GM18508 (cell line): ENCODE measurements around the gene JAK3.
"Not testable (repeated sequence)": the region's sequence is repeated elsewhere in the genome, so short reads cannot be mapped to it uniquely, and the experiment has no call there.

Experiments used
- ATAC-seq: cut with Tn5 transposase; IDR thresholded peaks from one replicate; pipeline ENCODE4 v1.9.1; 2021; ENCODE audit warnings: moderate number of reproducible peaks; ENCODE audit not compliant: insufficient read depth, unreplicated experiment

Gene JAK3

GRCh38 chr19:17811103-17811502, 36.7 kb downstream of the JAK3 start:
- ATAC-seq, result no peak

- ATAC-seq, result no peak
Observed at GRCh38 chr19:17807731-17808316, 40.0 kb downstream of the JAK3 start.

- no peak for ATAC-seq
Observed at GRCh38 chr19:17806945-17807344, 40.8 kb downstream of the JAK3 start.

GRCh38 chr19:17805427-17805826, 42.4 kb downstream of the JAK3 start:
- ATAC-seq, result no peak

GRCh38 chr19:17803264-17803896, 44.4 kb downstream of the JAK3 start:
- no peak for ATAC-seq

- ATAC-seq, result no peak
Observed at GRCh38 chr19:17802137-17802858, 45.5 kb downstream of the JAK3 start.

GRCh38 chr19:17798599-17798998, 49.2 kb downstream of the JAK3 start:
- ATAC-seq, result not testable (repeated sequence)

DNA sequence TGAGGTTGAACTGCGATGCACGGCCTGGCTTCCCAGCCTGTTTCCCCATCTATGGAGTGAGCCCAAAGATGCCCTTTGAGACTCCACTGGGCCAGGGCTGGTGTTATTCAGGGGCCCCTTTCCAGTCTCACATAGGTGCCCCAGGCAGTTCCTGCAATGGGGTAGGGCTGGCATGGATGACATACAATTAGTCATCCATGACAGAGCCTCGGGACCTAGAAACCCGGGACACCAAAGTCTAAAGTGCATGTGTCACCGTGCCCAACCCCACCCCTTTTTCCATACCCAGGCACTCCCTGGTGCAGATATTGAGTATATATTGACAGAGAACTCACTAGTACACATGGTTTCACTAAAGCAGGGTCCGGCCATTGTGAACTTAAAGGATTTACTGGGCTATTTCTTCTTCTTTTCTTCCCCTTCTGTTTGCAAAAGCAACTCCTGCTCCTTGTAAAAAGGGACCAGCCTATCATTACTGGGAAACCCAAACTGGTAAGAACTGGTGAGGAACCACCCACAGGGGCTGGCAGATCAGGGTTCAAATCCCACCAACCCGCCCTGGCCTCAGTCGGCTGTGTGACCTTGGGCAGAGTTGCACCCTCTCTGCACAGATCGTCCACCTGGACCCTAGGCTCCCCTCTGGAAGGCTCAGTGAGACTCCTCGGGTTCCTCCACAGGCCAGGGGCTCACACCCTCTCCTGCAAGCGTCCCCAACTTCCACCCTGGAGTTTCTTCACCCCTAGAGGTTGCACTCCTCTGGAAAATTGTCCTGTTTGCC, 50.2 kb downstream of the JAK3 start:
- no peak for ATAC-seq

DNA sequence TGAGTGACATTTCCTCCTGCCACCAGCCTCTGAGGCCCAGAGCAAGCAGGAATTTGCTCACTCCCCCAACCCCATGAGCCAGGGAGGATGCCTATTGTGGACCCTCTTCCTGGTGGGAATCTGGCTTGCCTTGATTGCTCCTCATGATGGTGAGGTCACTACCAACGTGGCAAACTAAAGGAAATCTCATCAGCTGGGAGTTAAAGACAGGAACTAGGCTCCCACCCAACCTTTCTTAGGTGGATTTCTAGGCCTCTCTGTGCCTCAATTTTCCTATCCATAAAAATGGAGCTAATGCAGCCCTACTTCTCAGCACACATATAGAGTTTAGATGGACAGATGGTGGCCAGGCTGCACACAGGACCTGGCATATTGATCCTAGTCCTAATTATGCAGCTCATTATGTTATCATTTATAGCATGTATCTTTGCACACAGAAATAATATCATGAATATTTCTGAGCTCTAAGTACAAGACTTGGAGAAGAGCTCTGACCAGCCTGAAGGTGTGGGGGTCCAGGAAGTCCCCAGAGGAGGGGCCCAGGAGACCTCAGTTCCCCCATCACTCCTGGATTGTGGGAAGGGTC, 50.9 kb downstream of the JAK3 start:
- no peak for ATAC-seq

DNA sequence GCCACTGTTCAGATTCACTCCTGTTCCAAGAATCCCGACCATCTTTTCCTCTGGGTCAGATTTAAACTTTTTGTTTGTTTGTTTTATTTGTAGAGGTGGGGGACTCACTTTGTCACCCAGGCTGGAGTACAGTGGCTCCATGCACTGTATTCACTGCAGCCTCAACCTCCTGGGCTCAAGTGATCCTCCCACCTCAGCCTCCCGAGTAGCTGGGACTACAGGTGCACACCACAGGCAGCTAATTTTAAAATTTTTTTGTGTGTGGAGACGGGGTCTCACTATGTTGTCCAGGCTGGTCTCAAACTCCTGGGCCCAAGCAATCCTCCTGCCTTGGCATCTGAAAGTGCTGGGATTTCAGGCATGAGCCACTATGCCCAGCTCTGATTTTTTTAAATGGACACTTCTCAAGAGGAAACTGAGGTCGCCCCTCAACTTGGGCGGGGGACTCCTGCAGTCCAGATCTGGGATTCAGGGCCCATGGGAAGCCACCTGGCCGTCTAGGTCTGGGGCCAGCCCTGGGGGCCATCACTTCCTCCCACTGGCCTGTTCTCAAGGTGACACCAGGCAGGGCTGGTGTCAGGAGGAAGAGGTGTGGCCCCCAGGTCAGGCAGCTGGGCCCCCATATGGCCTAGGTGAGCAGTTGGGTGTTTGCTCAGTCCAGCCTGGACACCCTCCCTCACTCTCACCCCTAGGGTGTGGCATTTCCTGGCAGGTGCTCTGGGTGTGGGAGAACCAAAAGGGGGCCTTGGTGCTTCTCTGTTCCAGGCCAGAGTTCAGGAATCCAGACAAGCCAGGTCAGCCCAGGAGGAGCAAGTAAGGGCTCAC, 51.6 kb downstream of the JAK3 start:
- ATAC-seq, result no peak

DNA sequence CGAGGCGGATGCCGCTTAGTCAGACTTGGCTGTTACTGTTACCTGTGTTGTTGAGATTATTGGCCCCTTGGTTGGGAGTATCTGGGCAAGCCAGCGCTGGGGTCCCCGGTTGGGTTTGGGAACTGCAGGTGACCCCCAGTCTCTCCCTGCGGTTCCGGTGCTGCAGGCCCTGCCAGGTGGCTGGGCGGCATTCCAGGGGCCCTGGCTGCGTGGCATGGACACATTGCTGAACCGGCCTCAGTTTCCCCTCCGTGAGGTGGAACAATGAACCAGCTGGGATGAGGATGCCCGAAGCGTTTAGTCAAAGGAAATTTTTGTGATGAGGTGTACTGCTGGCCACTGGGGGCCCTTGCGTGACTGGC, 52.3 kb downstream of the JAK3 start:
- no peak for ATAC-seq

DNA sequence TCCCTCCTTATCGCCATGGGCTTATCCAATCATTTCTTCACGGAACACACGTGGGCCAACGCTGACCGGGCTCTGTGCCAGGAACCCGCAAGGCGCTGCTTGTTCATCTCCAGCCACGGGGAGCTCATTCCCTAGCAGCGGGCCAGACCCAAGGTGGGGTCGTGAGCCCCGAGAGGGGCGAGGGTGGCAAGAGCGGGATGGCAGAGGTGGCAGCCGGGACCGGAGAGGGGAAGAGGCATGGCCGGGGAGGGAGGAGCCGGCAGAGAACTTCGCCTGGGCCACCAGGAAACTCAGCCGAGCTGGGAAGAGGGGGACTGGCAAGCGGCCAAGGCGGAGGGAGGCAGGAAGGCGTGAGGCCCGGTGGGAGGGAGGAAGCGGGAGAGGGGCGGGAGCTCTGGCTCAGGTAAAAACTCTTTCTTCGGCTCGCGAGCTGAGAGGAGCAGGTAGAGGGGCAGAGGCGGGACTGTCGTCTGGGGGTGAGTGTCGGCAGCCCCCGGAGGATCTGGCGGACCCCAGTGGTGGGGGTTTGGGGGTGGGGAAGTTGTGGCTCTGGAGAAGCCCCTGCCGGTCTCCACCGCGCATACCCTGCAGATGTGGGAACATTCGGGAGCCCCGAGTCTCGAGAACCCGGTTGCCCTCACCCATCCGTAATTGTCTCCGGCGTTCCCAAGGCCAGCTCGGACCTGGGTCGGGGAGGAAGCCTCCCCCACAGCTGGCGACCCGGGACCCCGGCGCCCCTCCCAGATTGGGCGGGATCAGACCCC, 52.9 kb downstream of the JAK3 start, which contains the start of gene B3GNT3:
TSS of gene B3GNT3 (plus strand) at position 408 of the 764 bp plus-strand sequence. CDS start 12,670 bp downstream, outside the sequence.
- ATAC-seq, result no peak

GRCh38 chr19:17794412-17794730, 53.4 kb downstream of the JAK3 start:
- no peak for ATAC-seq

DNA sequence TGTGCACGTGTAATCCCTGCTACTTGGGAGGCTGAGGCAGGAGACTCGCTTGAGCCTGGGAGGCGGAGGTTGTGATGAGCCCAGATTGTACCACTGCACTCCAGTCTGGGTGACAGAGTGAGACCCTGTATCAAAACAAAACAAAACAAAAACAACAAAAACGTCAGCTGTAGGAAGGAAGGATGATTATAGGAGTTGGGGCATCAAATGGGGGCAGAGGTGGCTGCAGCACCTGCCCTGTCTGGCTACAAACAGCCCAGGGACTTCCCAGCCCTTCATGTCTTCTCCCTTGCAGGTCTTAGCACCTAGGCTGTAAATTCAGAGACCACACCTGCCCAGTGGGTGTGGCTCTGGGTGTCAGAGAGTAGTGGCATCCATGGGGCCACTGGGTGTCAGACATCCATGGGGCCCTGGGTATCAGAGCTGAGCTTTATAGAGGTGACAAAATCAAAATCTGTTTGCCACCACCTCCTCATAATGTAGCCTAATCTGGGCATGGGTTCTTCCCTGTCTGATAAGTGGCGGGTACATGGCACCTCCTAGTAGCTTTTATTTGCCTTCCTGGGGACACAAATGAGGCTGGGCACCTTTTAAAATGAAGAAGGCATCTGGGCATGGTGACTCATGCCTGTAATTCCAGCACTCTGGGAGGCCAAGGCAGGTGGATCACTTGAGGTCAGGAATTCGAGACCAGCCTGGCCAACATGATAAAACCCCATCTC, 57.6 kb downstream of the JAK3 start:
- no peak for ATAC-seq

- ATAC-seq, result no peak
Observed at GRCh38 chr19:17788632-17789031, 59.1 kb downstream of the JAK3 start.

DNA sequence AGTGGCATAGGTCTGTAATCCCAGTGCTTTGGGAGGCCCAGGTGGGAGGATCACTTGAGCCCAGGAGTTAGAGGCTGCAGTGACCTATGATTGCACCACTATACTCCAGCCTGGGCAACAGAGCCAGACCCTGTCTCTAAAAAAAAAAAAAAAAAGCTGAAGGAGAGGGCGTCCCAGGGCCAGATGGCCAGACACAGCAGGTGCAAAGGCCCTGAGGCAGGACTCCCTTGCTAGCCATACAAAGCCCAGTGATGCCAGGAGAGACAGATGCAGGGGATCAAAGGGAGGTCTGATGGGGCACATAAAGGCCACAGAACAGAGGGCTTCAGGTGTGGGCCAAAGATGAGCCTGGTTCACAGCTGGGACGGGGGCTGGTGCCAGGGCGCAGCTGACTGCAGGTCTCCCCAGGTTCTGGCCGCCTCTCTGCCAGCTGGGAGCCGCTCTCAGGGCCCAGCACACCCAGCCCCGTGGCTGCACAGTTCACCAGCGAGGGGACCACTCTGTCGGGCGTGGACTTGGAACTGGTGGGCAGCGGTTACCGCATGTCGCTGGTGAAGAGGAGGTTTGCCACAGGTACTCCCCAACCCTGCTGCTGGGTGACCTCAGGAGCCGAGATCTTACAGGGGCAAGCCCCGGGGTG, 60.4 kb downstream of the JAK3 start:
- ATAC-seq, result no peak

DNA sequence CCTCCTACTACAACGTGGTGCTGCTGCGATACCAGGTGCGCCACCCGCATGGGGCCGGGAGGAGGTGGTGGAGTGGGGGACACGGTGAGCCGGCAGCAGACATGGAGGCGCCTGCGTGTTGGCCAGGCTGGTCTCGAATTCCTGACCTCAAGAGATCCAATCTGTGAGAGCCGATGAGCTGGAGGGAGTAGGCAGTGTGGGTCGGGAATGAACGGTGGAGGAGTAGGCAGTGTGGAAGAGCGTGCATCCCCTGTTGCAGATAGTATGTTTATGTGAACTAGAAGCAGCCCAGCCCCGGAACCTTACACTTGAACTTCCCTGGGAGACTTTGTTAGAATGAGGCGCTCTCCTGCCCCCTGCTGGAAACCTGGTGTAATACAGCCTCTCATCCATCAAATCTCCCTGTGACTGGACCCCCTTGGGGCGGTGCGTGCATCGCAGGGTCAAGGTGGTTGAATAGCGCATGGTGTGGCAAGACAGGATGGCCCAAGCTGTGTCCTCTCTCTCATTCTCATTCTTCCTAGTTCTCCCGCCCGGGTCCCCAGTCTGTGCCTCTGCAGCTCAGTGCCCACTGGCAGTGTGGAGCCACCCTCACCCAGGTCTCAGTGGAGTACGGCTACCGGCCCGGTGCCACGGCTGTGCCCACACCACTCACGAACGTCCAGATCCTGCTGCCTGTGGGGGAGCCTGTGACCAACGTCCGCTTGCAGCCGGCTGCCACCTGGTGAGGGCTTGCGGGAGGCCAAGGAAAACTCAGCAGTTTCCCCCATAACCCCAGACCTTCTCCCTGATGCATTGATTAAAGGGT, 63.4 kb downstream of the JAK3 start:
- ATAC-seq, result no peak
